Activated CD4-positive, alpha-beta T cell treated with anti-CD3 and anti-CD28 coated beads, Interleukin-2, amount 10 ng/mL, durations not matched to agents 7 days and 5 days (primary cell): ENCODE data around the gene UBAC1. TPM values are rescaled to one million over a fixed set of nuclear protein-coding genes. Genes with fewer than 3 reads are reported as not detected.

Experiments used
- CTCF ChIA-PET: fragments of 350-600 bp; sonication (Branson Sonifier 250); formaldehyde crosslinking; loops from one replicate; lab custom pipeline; 2021; ENCODE audit warnings: antibody characterized with exemption; lab: Charles Lee
- POLR2A ChIA-PET: fragments of 350-600 bp; sonication (Branson Sonifier 250); formaldehyde crosslinking; loops from one replicate; lab custom pipeline; 2021; ENCODE audit warnings: antibody characterized with exemption; lab: Charles Lee
- DNase-seq: peaks from one replicate; pipeline ENCODE4 v3.0.0-alpha.2; 2020
- H3K27ac Mint-ChIP-seq: one replicate; pipeline ENCODE4 v1.8.0; 2021; ENCODE audit warnings: mild to moderate bottlenecking, moderate library complexity, mixed read lengths
- H3K27me3 Mint-ChIP-seq: one replicate; pipeline ENCODE4 v1.8.0; 2021; ENCODE audit warnings: mixed read lengths
- H3K36me3 Mint-ChIP-seq: one replicate; pipeline ENCODE4 v1.8.0; 2021; ENCODE audit warnings: low read depth, mixed read lengths
- H3K4me1 Mint-ChIP-seq: one replicate; pipeline ENCODE4 v1.8.0; 2021; ENCODE audit warnings: mixed read lengths
- H3K4me3 Mint-ChIP-seq: one replicate; pipeline ENCODE4 v1.8.0; 2021; ENCODE audit warnings: mild to moderate bottlenecking, moderate library complexity, mixed read lengths
- H3K9me3 Mint-ChIP-seq: one replicate; pipeline ENCODE4 v1.8.0; 2021; ENCODE audit warnings: mixed read lengths
- total RNA-seq, 2 experiments: library from RNA; stranded (reverse); gene quantifications; one replicate each; pipeline ENCODE4 v1.2.3, GENCODE V29; 2021

UBAC1 gene
- total RNA-seq, 2 experiments from 2014 or later = 29.7 to 32.6 TPM

- Mint-ChIP-seq H3K27ac (peak overlapping the region; percentile 87), H3K36me3 (no peaks in the 10 kb centered on the region), H3K9me3 (no peaks in the 10 kb centered on the region), H3K27me3 (no peaks in the 10 kb centered on the region), H3K4me1 (peaks cover 45% of the 10 kb centered on the region), H3K4me3 (peak overlapping the region; percentile 60)
- CTCF ChIA-PET = interaction anchor here (1.0 kb wide), 1 partner anchor 27 kb away, joined by 3 read pairs; no protein-coding TSS in a partner anchor
- POLR2A ChIA-PET = no interaction called here
- no peak for DNase-seq
Observed at GRCh38 chr9:135886147-135886981, 74.8 kb downstream of the UBAC1 start.

GRCh38 chr9:135885100-135885853, 75.9 kb downstream of the UBAC1 start:
- H3K9me3 Mint-ChIP-seq = no peaks in the 10 kb centered on the region
- no peak overlapping the region for H3K27ac Mint-ChIP-seq
- H3K4me3 Mint-ChIP-seq = no peak overlapping the region
- POLR2A ChIA-PET = no interaction called here
- H3K4me1 Mint-ChIP-seq = peaks cover 45% of the 10 kb centered on the region
- no peaks in the 10 kb centered on the region for H3K36me3 Mint-ChIP-seq
- no peak for DNase-seq
- CTCF ChIA-PET = no interaction called here
- no peaks in the 10 kb centered on the region for H3K27me3 Mint-ChIP-seq

- H3K4me1 Mint-ChIP-seq = peaks cover 45% of the 10 kb centered on the region
- CTCF ChIA-PET = interaction anchor here (0.7 kb wide), 1 partner anchor 10 kb away, joined by 3 read pairs; no protein-coding TSS in a partner anchor
- H3K27ac Mint-ChIP-seq = no peak overlapping the region
- no peaks in the 10 kb centered on the region for H3K9me3 Mint-ChIP-seq
- no peaks in the 10 kb centered on the region for H3K27me3 Mint-ChIP-seq
- DNase-seq = no peak
- H3K4me3 Mint-ChIP-seq = no peak overlapping the region
- POLR2A ChIA-PET = no interaction called here
- peaks cover 1% of the 10 kb centered on the region for H3K36me3 Mint-ChIP-seq
Observed at GRCh38 chr9:135884328-135885035, 76.7 kb downstream of the UBAC1 start.

- H3K27me3 Mint-ChIP-seq = no peaks in the 10 kb centered on the region
- peaks cover 2% of the 10 kb centered on the region for H3K36me3 Mint-ChIP-seq
- H3K9me3 Mint-ChIP-seq = no peaks in the 10 kb centered on the region
- H3K27ac Mint-ChIP-seq = no peak overlapping the region
- peaks cover 41% of the 10 kb centered on the region for H3K4me1 Mint-ChIP-seq
- ChIA-PET CTCF (no interaction called here), POLR2A (no interaction called here)
- no peak overlapping the region for H3K4me3 Mint-ChIP-seq
- DNase-seq = no peak
Observed at GRCh38 chr9:135883410-135884089, 77.6 kb downstream of the UBAC1 start.

Other genes starting within 250 kb of the UBAC1 start
- gene CAMSAP1, start 53.8 kb downstream of the UBAC1 start, total RNA-seq = 10 to 100 TPM; 20.4 to 22.7 TPM
- 1 to 10 TPM; 4.1 to 4.4 TPM for gene NACC2, start 133.9 kb upstream of the UBAC1 start, total RNA-seq
- 10 to 100 TPM; 50.2 to 56.4 TPM for gene TMEM250, start 157.5 kb upstream of the UBAC1 start, total RNA-seq
- gene LHX3, start 243.8 kb upstream of the UBAC1 start, total RNA-seq = not detected